GM12874 (cell line): ENCODE measurements around the gene SAAL1.

Experiments
- CTCF ChIP-seq: IDR thresholded peaks from 2 replicates; pipeline ENCODE4 v1.5.1; 2011; ENCODE audit warnings: low read depth, mild to moderate bottlenecking, control low read depth, low read length, moderate library complexity; ENCODE audit not compliant: insufficient read depth

The SAAL1 gene

GRCh38 chr11:18135308-18135707, 29.4 kb upstream of the SAAL1 start:
- TF ChIP-seq CTCF, result no peak

GRCh38 chr11:18132341-18132740, 26.5 kb upstream of the SAAL1 start, which contains the start of gene MRGPRX3:
Gene MRGPRX3 (plus strand): TSS chr11:18132571. CDS start chr11:18137203, 4,632 bp downstream.
- TF ChIP-seq CTCF, result no peak

GRCh38 chr11:18115360-18116127, 9.7 kb upstream of the SAAL1 start:
- TF ChIP-seq CTCF, result peak; percentile 87

GRCh38 chr11:18111005-18111404, 5.1 kb upstream of the SAAL1 start:
- no peak for TF ChIP-seq CTCF

- no peak for TF ChIP-seq CTCF
Observed at GRCh38 chr11:18108254-18108653, 2.4 kb upstream of the SAAL1 start.

- no peak for TF ChIP-seq CTCF
Observed at GRCh38 chr11:18106688-18107087, 806 bp upstream of the SAAL1 start.

GRCh38 chr11:18105086-18105801, 638 bp downstream of the SAAL1 start:
- TF ChIP-seq CTCF, result no peak
